ENCODE results near the gene ZKSCAN1.

DNA sequence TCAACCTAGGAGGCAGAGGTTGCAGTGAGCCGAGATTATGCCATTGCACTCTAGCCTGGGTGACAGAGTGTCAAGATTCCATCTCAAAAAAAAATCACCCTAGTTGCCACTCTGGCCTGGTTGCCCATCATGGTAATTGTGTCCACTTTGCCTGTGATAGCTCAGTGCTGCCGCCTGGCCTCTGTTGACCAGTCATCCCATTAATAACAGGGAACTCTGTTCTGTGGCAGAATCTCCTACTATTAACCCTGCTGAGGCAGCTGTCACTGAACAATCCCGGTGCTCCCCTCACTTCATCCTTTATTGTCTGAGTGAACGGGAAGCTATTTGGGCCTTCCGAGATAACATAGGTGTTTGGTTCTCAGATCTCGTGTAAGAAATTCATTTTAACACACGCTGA is 51.6 kb downstream of the ZKSCAN1 start:
- TF ChIP-seq, protein P1, sequence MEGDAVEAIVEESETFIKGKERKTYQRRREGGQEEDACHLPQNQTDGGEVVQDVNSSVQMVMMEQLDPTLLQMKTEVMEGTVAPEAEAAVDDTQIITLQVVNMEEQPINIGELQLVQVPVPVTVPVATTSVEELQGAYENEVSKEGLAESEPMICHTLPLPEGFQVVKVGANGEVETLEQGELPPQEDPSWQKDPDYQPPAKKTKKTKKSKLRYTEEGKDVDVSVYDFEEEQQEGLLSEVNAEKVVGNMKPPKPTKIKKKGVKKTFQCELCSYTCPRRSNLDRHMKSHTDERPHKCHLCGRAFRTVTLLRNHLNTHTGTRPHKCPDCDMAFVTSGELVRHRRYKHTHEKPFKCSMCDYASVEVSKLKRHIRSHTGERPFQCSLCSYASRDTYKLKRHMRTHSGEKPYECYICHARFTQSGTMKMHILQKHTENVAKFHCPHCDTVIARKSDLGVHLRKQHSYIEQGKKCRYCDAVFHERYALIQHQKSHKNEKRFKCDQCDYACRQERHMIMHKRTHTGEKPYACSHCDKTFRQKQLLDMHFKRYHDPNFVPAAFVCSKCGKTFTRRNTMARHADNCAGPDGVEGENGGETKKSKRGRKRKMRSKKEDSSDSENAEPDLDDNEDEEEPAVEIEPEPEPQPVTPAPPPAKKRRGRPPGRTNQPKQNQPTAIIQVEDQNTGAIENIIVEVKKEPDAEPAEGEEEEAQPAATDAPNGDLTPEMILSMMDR (IDR thresholded peaks at IDR 0.05): no peak
- TF ChIP-seq POLR2A (IDR thresholded peaks at IDR 0.05): no peak
